SK-N-SH treated with all-trans-retinoic acid at 6 μM for 48 hours (cell line): ENCODE data around the gene SPOCK1.

Experiments used
- ATAC-seq: fragments of 200-7000 bp; cut with Tn5 transposase; 3 replicates; pipeline ENCODE4 v1.9.1; 2020; ENCODE audit warnings: mild to moderate bottlenecking, moderate library complexity
- ARNTL ChIP-seq: fragments of 450-650 bp; formaldehyde crosslinking; IDR thresholded peaks from 2 replicates; pipeline ENCODE4 v1.5.0; 2020; ENCODE audit warnings: low read depth, mild to moderate bottlenecking, moderate library complexity, borderline replicate concordance
- CSDC2 ChIP-seq: fragments of 250-450 bp; sonication (Bioruptor Pico); IDR thresholded peaks from 2 replicates; pipeline ENCODE4 v1.5.0; 2020; ENCODE audit warnings: mild to moderate bottlenecking, moderate library complexity
- ESRRG ChIP-seq: fragments of 250-450 bp; sonication (Bioruptor Pico); IDR thresholded peaks from 2 replicates; pipeline ENCODE4 v1.6.1; 2021; ENCODE audit warnings: mild to moderate bottlenecking
- ISL1 ChIP-seq: fragments of 250-450 bp; sonication (Bioruptor Pico); IDR thresholded peaks from 2 replicates; pipeline ENCODE4 v2.1.2; 2022; ENCODE audit warnings: mild to moderate bottlenecking, moderate library complexity
- POU6F1 ChIP-seq: fragments of 250-450 bp; sonication (Bioruptor Pico); IDR thresholded peaks from 2 replicates; pipeline ENCODE4 v1.8.0; 2021; ENCODE audit warnings: low read depth, mild to moderate bottlenecking, moderate library complexity, borderline replicate concordance
- PPARA ChIP-seq: fragments of 250-450 bp; sonication (Bioruptor Pico); IDR thresholded peaks from 2 replicates; pipeline ENCODE4 v1.5.0; 2020; ENCODE audit warnings: mild to moderate bottlenecking, borderline replicate concordance
- TCF4 ChIP-seq: fragments of 250-450 bp; sonication (Bioruptor Pico); IDR thresholded peaks from 2 replicates; pipeline ENCODE4 v1.8.0; 2021; ENCODE audit warnings: mild to moderate bottlenecking, moderate library complexity, borderline replicate concordance
- ZC3H10 ChIP-seq: fragments of 250-450 bp; sonication (Bioruptor Pico); IDR thresholded peaks from 2 replicates; pipeline ENCODE4 v1.5.1; 2021; ENCODE audit warnings: mild to moderate bottlenecking, moderate library complexity
- ZFP3 ChIP-seq: fragments of 250-450 bp; sonication (Bioruptor Pico); IDR thresholded peaks from 2 replicates; pipeline ENCODE4 v1.5.0; 2020; ENCODE audit warnings: mild to moderate bottlenecking, moderate library complexity
- ZFP30 ChIP-seq: fragments of 450-650 bp; formaldehyde crosslinking; IDR thresholded peaks from 2 replicates; pipeline ENCODE4 v1.5.0; 2022; ENCODE audit warnings: mild to moderate bottlenecking, moderate library complexity
- ZNF565 ChIP-seq: fragments of 450-650 bp; formaldehyde crosslinking; conservative IDR thresholded peaks from 2 replicates; pipeline ENCODE4 v1.5.0; 2020; ENCODE audit warnings: low read depth, mild to moderate bottlenecking, moderate library complexity
- ZNF8 ChIP-seq: fragments of 450-650 bp; formaldehyde crosslinking; IDR thresholded peaks from 2 replicates; pipeline ENCODE4 v1.5.0; 2020; ENCODE audit warnings: mild to moderate bottlenecking, moderate library complexity
- TF ChIP-seq, protein P1 (sequence below): fragments of 250-450 bp; sonication (Bioruptor Pico); IDR thresholded peaks from 2 replicates; pipeline ENCODE4 v1.5.0; 2020; ENCODE audit warnings: mild to moderate bottlenecking, moderate library complexity
- TF ChIP-seq, protein P2 (sequence below): fragments of 250-450 bp; sonication (Bioruptor Pico); IDR thresholded peaks from 2 replicates; pipeline ENCODE4 v1.8.0; 2020; ENCODE audit warnings: mild to moderate bottlenecking, moderate library complexity, borderline replicate concordance
- TF ChIP-seq, protein P3 (sequence below): fragments of 250-450 bp; sonication (Bioruptor Pico); IDR thresholded peaks from 2 replicates; pipeline ENCODE4 v1.5.1; 2020; ENCODE audit warnings: low read depth, mild to moderate bottlenecking, moderate library complexity
- TF ChIP-seq, protein P4 (sequence below): fragments of 250-450 bp; sonication (Bioruptor Pico); IDR thresholded peaks from 2 replicates; pipeline ENCODE4 v1.5.1; 2021; ENCODE audit warnings: mild to moderate bottlenecking, moderate library complexity

Gene SPOCK1

GRCh38 chr5:137040641-137041340 is 458.3 kb downstream of the SPOCK1 start:
- no peak for ATAC-seq

GRCh38 chr5:137040024-137040423 is 459.1 kb downstream of the SPOCK1 start:
- ATAC-seq, result no peak
- TF ChIP-seq ZNF565 (CRISPR knock-in tag) (no peak), CSDC2 (CRISPR knock-in tag) (no peak), ZFP3 (CRISPR knock-in tag) (no peak), ZFP30 (CRISPR knock-in tag) (no peak), PPARA (CRISPR knock-in tag) (no peak), ISL1 (CRISPR knock-in tag) (no peak), ZC3H10 (no peak), ESRRG (CRISPR knock-in tag) (no peak)
- TF ChIP-seq, protein P1, sequence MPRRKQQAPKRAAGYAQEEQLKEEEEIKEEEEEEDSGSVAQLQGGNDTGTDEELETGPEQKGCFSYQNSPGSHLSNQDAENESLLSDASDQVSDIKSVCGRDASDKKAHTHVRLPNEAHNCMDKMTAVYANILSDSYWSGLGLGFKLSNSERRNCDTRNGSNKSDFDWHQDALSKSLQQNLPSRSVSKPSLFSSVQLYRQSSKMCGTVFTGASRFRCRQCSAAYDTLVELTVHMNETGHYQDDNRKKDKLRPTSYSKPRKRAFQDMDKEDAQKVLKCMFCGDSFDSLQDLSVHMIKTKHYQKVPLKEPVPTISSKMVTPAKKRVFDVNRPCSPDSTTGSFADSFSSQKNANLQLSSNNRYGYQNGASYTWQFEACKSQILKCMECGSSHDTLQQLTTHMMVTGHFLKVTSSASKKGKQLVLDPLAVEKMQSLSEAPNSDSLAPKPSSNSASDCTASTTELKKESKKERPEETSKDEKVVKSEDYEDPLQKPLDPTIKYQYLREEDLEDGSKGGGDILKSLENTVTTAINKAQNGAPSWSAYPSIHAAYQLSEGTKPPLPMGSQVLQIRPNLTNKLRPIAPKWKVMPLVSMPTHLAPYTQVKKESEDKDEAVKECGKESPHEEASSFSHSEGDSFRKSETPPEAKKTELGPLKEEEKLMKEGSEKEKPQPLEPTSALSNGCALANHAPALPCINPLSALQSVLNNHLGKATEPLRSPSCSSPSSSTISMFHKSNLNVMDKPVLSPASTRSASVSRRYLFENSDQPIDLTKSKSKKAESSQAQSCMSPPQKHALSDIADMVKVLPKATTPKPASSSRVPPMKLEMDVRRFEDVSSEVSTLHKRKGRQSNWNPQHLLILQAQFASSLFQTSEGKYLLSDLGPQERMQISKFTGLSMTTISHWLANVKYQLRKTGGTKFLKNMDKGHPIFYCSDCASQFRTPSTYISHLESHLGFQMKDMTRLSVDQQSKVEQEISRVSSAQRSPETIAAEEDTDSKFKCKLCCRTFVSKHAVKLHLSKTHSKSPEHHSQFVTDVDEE, result no peak
- TF ChIP-seq, protein P2, sequence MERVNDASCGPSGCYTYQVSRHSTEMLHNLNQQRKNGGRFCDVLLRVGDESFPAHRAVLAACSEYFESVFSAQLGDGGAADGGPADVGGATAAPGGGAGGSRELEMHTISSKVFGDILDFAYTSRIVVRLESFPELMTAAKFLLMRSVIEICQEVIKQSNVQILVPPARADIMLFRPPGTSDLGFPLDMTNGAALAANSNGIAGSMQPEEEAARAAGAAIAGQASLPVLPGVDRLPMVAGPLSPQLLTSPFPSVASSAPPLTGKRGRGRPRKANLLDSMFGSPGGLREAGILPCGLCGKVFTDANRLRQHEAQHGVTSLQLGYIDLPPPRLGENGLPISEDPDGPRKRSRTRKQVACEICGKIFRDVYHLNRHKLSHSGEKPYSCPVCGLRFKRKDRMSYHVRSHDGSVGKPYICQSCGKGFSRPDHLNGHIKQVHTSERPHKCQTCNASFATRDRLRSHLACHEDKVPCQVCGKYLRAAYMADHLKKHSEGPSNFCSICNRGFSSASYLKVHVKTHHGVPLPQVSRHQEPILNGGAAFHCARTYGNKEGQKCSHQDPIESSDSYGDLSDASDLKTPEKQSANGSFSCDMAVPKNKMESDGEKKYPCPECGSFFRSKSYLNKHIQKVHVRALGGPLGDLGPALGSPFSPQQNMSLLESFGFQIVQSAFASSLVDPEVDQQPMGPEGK (CRISPR knock-in tag), result no peak
- TF ChIP-seq, protein P3, sequence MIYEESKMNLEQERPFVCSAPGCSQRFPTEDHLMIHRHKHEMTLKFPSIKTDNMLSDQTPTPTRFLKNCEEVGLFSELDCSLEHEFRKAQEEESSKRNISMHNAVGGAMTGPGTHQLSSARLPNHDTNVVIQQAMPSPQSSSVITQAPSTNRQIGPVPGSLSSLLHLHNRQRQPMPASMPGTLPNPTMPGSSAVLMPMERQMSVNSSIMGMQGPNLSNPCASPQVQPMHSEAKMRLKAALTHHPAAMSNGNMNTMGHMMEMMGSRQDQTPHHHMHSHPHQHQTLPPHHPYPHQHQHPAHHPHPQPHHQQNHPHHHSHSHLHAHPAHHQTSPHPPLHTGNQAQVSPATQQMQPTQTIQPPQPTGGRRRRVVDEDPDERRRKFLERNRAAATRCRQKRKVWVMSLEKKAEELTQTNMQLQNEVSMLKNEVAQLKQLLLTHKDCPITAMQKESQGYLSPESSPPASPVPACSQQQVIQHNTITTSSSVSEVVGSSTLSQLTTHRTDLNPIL, result no peak

More at GRCh38 chr5:137040641-137041340, 458.3 kb downstream of the SPOCK1 start:
- TF ChIP-seq ZC3H10 (no peak), TCF4 (no peak), POU6F1 (CRISPR knock-in tag) (no peak), ZNF8 (CRISPR knock-in tag) (no peak), ARNTL (no peak), CSDC2 (CRISPR knock-in tag) (no peak)
- TF ChIP-seq, protein P3, result no peak
- TF ChIP-seq, protein P4, sequence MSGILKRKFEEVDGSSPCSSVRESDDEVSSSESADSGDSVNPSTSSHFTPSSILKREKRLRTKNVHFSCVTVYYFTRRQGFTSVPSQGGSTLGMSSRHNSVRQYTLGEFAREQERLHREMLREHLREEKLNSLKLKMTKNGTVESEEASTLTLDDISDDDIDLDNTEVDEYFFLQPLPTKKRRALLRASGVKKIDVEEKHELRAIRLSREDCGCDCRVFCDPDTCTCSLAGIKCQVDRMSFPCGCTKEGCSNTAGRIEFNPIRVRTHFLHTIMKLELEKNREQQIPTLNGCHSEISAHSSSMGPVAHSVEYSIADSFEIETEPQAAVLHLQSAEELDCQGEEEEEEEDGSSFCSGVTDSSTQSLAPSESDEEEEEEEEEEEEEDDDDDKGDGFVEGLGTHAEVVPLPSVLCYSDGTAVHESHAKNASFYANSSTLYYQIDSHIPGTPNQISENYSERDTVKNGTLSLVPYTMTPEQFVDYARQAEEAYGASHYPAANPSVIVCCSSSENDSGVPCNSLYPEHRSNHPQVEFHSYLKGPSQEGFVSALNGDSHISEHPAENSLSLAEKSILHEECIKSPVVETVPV, result no peak
- TF ChIP-seq, protein P2 (CRISPR knock-in tag), result no peak
- TF ChIP-seq, protein P1, result no peak
